Retinal pigment epithelial cell (primary cell): Measurements from ENCODE around the gene DAAM2.

Experiments
- DNase-seq: peaks from one replicate; pipeline ENCODE4 v3.0.0-alpha.2; 2010; ENCODE audit warnings: low read depth
- H3K4me3 ChIP-seq: 2 replicates; pipeline ENCODE4 v1.5.1; 2011; ENCODE audit warnings: mild to moderate bottlenecking, low read length, control low read depth, moderate library complexity
- CTCF ChIP-seq: conservative IDR thresholded peaks from 2 replicates; pipeline ENCODE4 v1.5.1; 2011; ENCODE audit warnings: low read depth, low read length, control low read depth, inconsistent platforms

Gene DAAM2

GRCh38 chr6:39917329-39917728 is 125.2 kb downstream of the DAAM2 start:
- no peak for DNase-seq
- no peak overlapping the region for H3K4me3 ChIP-seq
- no peak for TF ChIP-seq CTCF

GRCh38 chr6:39917981-39918380 is 125.8 kb downstream of the DAAM2 start:
- no peak overlapping the region for H3K4me3 ChIP-seq
- no peak for TF ChIP-seq CTCF
- no peak for DNase-seq

- DNase-seq: no peak
- H3K4me3 ChIP-seq: no peak overlapping the region
- no peak for TF ChIP-seq CTCF
Observed at GRCh38 chr6:39918831-39919230, 126.7 kb downstream of the DAAM2 start.

GRCh38 chr6:39920157-39920556 is 128.0 kb downstream of the DAAM2 start:
- DNase-seq: no peak
- TF ChIP-seq CTCF: no peak
- H3K4me3 ChIP-seq: no peak overlapping the region

DNA sequence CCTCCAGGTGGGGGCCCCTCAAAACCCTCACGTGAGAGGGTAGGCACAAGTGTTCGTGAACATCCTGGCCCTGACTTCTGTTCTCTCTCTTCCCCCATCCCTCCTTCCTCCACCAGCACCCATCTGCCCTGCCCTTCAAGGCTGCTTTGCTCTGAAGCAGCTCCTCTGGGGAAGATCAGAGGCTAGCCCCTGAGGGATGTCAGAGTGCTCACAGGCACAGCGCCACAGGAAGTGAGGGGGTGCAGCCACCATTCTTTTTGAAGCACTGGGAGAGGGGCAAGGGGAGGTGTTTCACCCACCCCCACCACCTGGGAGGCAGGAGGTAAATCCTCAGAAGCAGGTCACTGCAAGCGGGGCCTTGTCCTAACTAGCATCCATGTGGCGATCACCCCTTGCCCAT is 130.6 kb downstream of the DAAM2 start:
- DNase-seq: no peak
- H3K4me3 ChIP-seq: no peak overlapping the region
- no peak for TF ChIP-seq CTCF

- no peak for TF ChIP-seq CTCF
- no peak overlapping the region for H3K4me3 ChIP-seq
- no peak for DNase-seq
Observed at GRCh38 chr6:39923394-39923793, 131.2 kb downstream of the DAAM2 start.

- no peak for DNase-seq
- no peak overlapping the region for H3K4me3 ChIP-seq
- no peak for TF ChIP-seq CTCF
Observed at GRCh38 chr6:39923861-39924260, 131.7 kb downstream of the DAAM2 start.
